Endothelial cell of umbilical vein (primary cell): ENCODE data around the gene SNCA. TPM values are rescaled to one million over a fixed set of nuclear protein-coding genes. Genes with fewer than 3 reads are reported as not detected.

Source experiments
- BruUV-seq: library from RNA; stranded (reverse); fragments of 400-500 nt; replicated peaks from 2 replicates; lab custom pipeline; 2021; lab: Mats Ljungman, UMichigan
- CTCF ChIA-PET: fragments of 300-600, 350-600 bp; sonication (Branson Sonifier 250); formaldehyde crosslinking; loops from one replicate; lab custom pipeline; 2021; ENCODE audit warnings: antibody characterized with exemption, inconsistent platforms; lab: Charles Lee
- POLR2A ChIA-PET: fragments of 300-600, 350-600 bp; sonication (Branson Sonifier 250); formaldehyde crosslinking; loops from one replicate; lab custom pipeline; 2021; ENCODE audit warnings: antibody characterized with exemption, inconsistent platforms; lab: Charles Lee
- DNase-seq: peaks from one replicate; pipeline ENCODE4 v3.0.0-alpha.2; 2011; ENCODE audit warnings: low read depth, low spot score
- FAIRE-seq: peaks from 2 replicates; lab custom pipeline; 2011; peaks lifted over from hg19 to GRCh38; lab: Jason Lieb, UNC
- H2AFZ ChIP-seq: 2 replicates; pipeline ENCODE4 v1.6.0; 2012; ENCODE audit warnings: low read depth, low read length, control low read depth, inconsistent platforms
- H3K27ac ChIP-seq: 2 replicates; pipeline ENCODE4 v1.5.1; 2011; ENCODE audit warnings: low read depth, mild to moderate bottlenecking, control low read depth, low read length, moderate library complexity; ENCODE audit not compliant: insufficient read depth
- H3K27me3 ChIP-seq, 2 experiments: 2 replicates each; pipeline versions ENCODE4 v1.6.0 to v1.6.1; 2011; ENCODE audit warnings: low read length in 2 of 2, mixed read lengths in 1 of 2; ENCODE audit not compliant: control insufficient read depth in 2 of 2, insufficient read depth in 2 of 2
- H3K36me3 ChIP-seq, 2 experiments: 2 replicates in 1 of 2; 3 replicates in 1 of 2; pipeline ENCODE4 v1.5.1; 2011; ENCODE audit warnings: low read length in 2 of 2, mild to moderate bottlenecking in 1 of 2, moderate library complexity in 1 of 2; ENCODE audit not compliant: control insufficient read depth in 2 of 2, insufficient read depth in 2 of 2; ENCODE audit errors: extremely low read depth in 1 of 2
- H3K4me1 ChIP-seq: 3 replicates; pipeline ENCODE4 v1.5.1; 2011; ENCODE audit warnings: mild to moderate bottlenecking, low read length; ENCODE audit not compliant: control insufficient read depth, insufficient read depth; ENCODE audit errors: extremely low read depth
- H3K4me2 ChIP-seq: 2 replicates; pipeline ENCODE4 v1.6.1; 2011; ENCODE audit warnings: low read length, control low read depth, mixed read lengths; ENCODE audit not compliant: insufficient read depth
- H3K4me3 ChIP-seq, 3 experiments: fragments of 200-600 bp in 1 of 3; sonication (generic), shearing (Covaris generic) in 1 of 3; replicated peaks in 1 of 3; 2 replicates each; pipeline ENCODE4 v1.5.1; 2011 to 2016; ENCODE audit warnings: control low read depth in 3 of 3, low read length in 3 of 3, mild to moderate bottlenecking in 2 of 3, inconsistent platforms in 1 of 3, low read depth in 1 of 3, moderate library complexity in 1 of 3; ENCODE audit not compliant: insufficient read depth in 1 of 3
- H3K79me2 ChIP-seq: 2 replicates; pipeline ENCODE4 v1.6.0; 2012; ENCODE audit warnings: low read length, inconsistent platforms; ENCODE audit not compliant: control insufficient read depth, insufficient read depth
- H3K9ac ChIP-seq: replicated peaks from 2 replicates; pipeline ENCODE3; 2011; ENCODE audit warnings: low read length, control low read depth; ENCODE audit not compliant: insufficient read depth; ENCODE audit errors: extremely low read depth
- H3K9me1 ChIP-seq: replicated peaks from 3 replicates; pipeline ENCODE4 v1.6.0; 2011; ENCODE audit warnings: mild to moderate bottlenecking, low read length; ENCODE audit not compliant: control insufficient read depth, insufficient read depth; ENCODE audit errors: extremely low read depth
- H3K9me3 ChIP-seq: replicated peaks from 2 replicates; pipeline ENCODE4 v1.5.1; 2012; ENCODE audit warnings: low read length, inconsistent platforms; ENCODE audit not compliant: control insufficient read depth, insufficient read depth
- H4K20me1 ChIP-seq: replicated peaks from 2 replicates; pipeline ENCODE3; 2011; ENCODE audit warnings: mild to moderate bottlenecking, low read length; ENCODE audit not compliant: control insufficient read depth, insufficient read depth; ENCODE audit errors: extremely low read depth
- CTCF ChIP-seq, 2 donors: IDR thresholded peaks; 1 replicate in 1 of 2; 2 replicates in 1 of 2; pipeline ENCODE4 v1.5.1; 2011; ENCODE audit warnings: low read length in 2 of 2, mild to moderate bottlenecking in 2 of 2, moderate library complexity in 2 of 2, control low read depth in 1 of 2, inconsistent platforms in 1 of 2, low read depth in 1 of 2; ENCODE audit not compliant: insufficient read depth in 1 of 2; ENCODE audit errors: extremely low read depth in 1 of 2
- EZH2 ChIP-seq: IDR thresholded peaks from 2 replicates; pipeline ENCODE4 v1.6.1; 2012; ENCODE audit warnings: borderline replicate concordance, low read depth, mild to moderate bottlenecking, moderate library complexity, low read length, inconsistent platforms; ENCODE audit not compliant: severe bottlenecking
- FOS ChIP-seq: IDR thresholded peaks from 2 replicates; pipeline ENCODE4 v1.6.1; 2011; ENCODE audit warnings: mild to moderate bottlenecking, low read length, moderate library complexity, borderline replicate concordance; ENCODE audit not compliant: insufficient read depth
- GATA2 ChIP-seq: IDR thresholded peaks from 2 replicates; pipeline ENCODE4 v1.7.0; 2011; ENCODE audit warnings: low read depth, mild to moderate bottlenecking, moderate library complexity, mixed read lengths, low read length; ENCODE audit not compliant: insufficient read length, insufficient read depth
- JUN ChIP-seq: IDR thresholded peaks from 2 replicates; pipeline ENCODE4 v1.6.1; 2011; ENCODE audit warnings: borderline replicate concordance, low read depth; ENCODE audit not compliant: insufficient read length, insufficient read depth
- MAX ChIP-seq: IDR thresholded peaks from 2 replicates; pipeline ENCODE4 v1.6.1; 2011; ENCODE audit not compliant: insufficient read depth, insufficient read length
- MYC ChIP-seq: IDR thresholded peaks from one replicate; pipeline ENCODE4 v1.6.1; 2011; ENCODE audit warnings: mild to moderate bottlenecking, low read depth, low read length
- POLR2A ChIP-seq: IDR thresholded peaks from 2 replicates; pipeline ENCODE4 v1.6.1; 2012; ENCODE audit warnings: low read depth, mild to moderate bottlenecking, control low read depth, low read length
- POLR2AphosphoS5 ChIP-seq: IDR thresholded peaks from 2 replicates; pipeline ENCODE4 v1.6.1; 2012; ENCODE audit warnings: low read depth, mild to moderate bottlenecking, control low read depth, low read length, moderate library complexity; ENCODE audit not compliant: insufficient read depth
- dilution Hi-C: fragments of 300-500 bp; cut with MboI; formaldehyde crosslinking; loops from one replicate; pipeline ENCODE4 v1.15.0; 2019; ENCODE audit warnings: low sequenced_read_pairs; ENCODE audit not compliant: extremely low pct_ligation_motif_present
- intact Hi-C: fragments of 100-400 bp; cut with micrococcal nuclease; formaldehyde crosslinking; loops from one replicate; pipeline ENCODE4 v1.10.0; 2022
- polyA plus RNA-seq, 4 experiments: library from polyadenylated mRNA; depleted of rRNA in 3 of 4; stranded (reverse) in 3 of 4; unstranded in 1 of 4; fragments of >200 nt; gene quantifications; 2 replicates each; pipeline versions ENCODE4 v1.2.1 to v1.2.3, GENCODE V29; 2011 to 2012; ENCODE audit warnings: missing spikeins in 1 of 4
- total RNA-seq: library from RNA; stranded (reverse); gene quantifications from 2 replicates; pipeline ENCODE4 v1.2.3, GENCODE V29; 2021

Gene SNCA
- total and polyA plus RNA-seq, 2 donors (not counting 3 experiments of a cell fraction or from before 2014, with no cell fraction given) = 76.8 to 116 TPM

- no peak overlapping the region for H3K4me3 ChIP-seq
- no peak overlapping the region for H3K27ac ChIP-seq
- H3K27me3 ChIP-seq = no peaks in the 10 kb centered on the region
- H3K79me2 ChIP-seq = peaks cover 2% of the 10 kb centered on the region
- no TSS peak for BruUV-seq
- dilution Hi-C loops = no loop called here
- no peaks in the 10 kb centered on the region for H3K9me3 ChIP-seq
- no peaks in the 10 kb centered on the region for H4K20me1 ChIP-seq
- no peaks in the 10 kb centered on the region for H3K4me1 ChIP-seq
- H2AFZ ChIP-seq = no peak overlapping the region
- intact Hi-C loops = no loop called here
- no peak overlapping the region for H3K9ac ChIP-seq
- H3K4me2 ChIP-seq = no peak overlapping the region
- H3K9me1 ChIP-seq = no peaks in the 10 kb centered on the region
- FAIRE-seq = no peak
- POLR2A ChIA-PET = no interaction called here
- TF ChIP-seq EZH2 (no peak), MYC (no peak), JUN (no peak), POLR2AphosphoS5 (no peak), POLR2A (no peak), FOS (no peak)
- no peaks in the 10 kb centered on the region for H3K36me3 ChIP-seq
- CTCF ChIA-PET = interaction anchor here (0.7 to 1.1 kb wide), 2 partner anchors 9 to 124 kb away, joined by 3 to 5 read pairs; no protein-coding TSS in a partner anchor
- no peak for DNase-seq
Observed at GRCh38 chr4:89744914-89745313, 92.0 kb downstream of the SNCA start.

GRCh38 chr4:89741768-89742167 is 95.2 kb downstream of the SNCA start:
- H3K9me3 ChIP-seq = no peaks in the 10 kb centered on the region
- peaks cover 3% of the 10 kb centered on the region for H3K79me2 ChIP-seq
- no peak for DNase-seq
- intact Hi-C loops (no loop called here), dilution Hi-C loops (no loop called here)
- ChIA-PET CTCF (interaction anchor here (1.0 to 1.4 kb wide), 2 partner anchors 63 to 256 kb away, joined by 3 to 4 read pairs; no protein-coding TSS in a partner anchor), POLR2A (no interaction called here)
- no TSS peak for BruUV-seq
- peaks cover 0 to 3% of the 10 kb centered on the region in 2 experiments for H3K36me3 ChIP-seq
- no peak overlapping the region for H3K4me3 ChIP-seq
- FAIRE-seq = no peak
- no peaks in the 10 kb centered on the region for H3K9me1 ChIP-seq
- H3K9ac ChIP-seq = no peak overlapping the region
- no peak for TF ChIP-seq MYC
- TF ChIP-seq CTCF (IDR thresholded peaks at IDR 0.05; ENCODE audit: extremely low read depth in 1 of 2, insufficient read depth in 1 of 2, low read depth in 1 of 2, low read length in 2 of 2) = no peak
- no peak for TF ChIP-seq MAX
- TF ChIP-seq GATA2 = no peak
- TF ChIP-seq EZH2 = no peak
- no peak for TF ChIP-seq POLR2AphosphoS5
- TF ChIP-seq JUN = no peak
- no peak for TF ChIP-seq POLR2A
- TF ChIP-seq FOS = no peak
- H4K20me1 ChIP-seq = no peaks in the 10 kb centered on the region
- H3K27me3 ChIP-seq = no peaks in the 10 kb centered on the region
- no peak overlapping the region for H3K4me2 ChIP-seq
- H3K27ac ChIP-seq = no peak overlapping the region
- H3K4me1 ChIP-seq = peaks cover 7% of the 10 kb centered on the region
- H2AFZ ChIP-seq = no peak overlapping the region
